Chondrocyte (in vitro differentiated cells): ENCODE measurements around the gene HAL. TPM values are rescaled to one million over a fixed set of nuclear protein-coding genes. Genes with fewer than 3 reads are reported as not detected.

Source experiments
- DNase-seq: peaks from one replicate; pipeline ENCODE4 v3.0.0; 2021; ENCODE audit warnings: mixed read lengths, low spot score
- H3K27ac Mint-ChIP-seq: one replicate; pipeline ENCODE4 v1.8.0; 2021; ENCODE audit warnings: mild to moderate bottlenecking, moderate library complexity, mixed read lengths; ENCODE audit not compliant: unreplicated experiment
- H3K27me3 Mint-ChIP-seq: 2 replicates; pipeline ENCODE4 v1.8.0; 2021; ENCODE audit warnings: low read depth, mixed read lengths
- H3K36me3 Mint-ChIP-seq: 2 replicates; pipeline ENCODE4 v1.8.0; 2021; ENCODE audit warnings: low read depth, mixed read lengths
- H3K4me1 Mint-ChIP-seq: 2 replicates; pipeline ENCODE4 v1.8.0; 2021; ENCODE audit warnings: low read depth, mild to moderate bottlenecking, mixed read lengths
- H3K4me3 Mint-ChIP-seq: one replicate; pipeline ENCODE4 v1.8.0; 2021; ENCODE audit warnings: mild to moderate bottlenecking, moderate library complexity, mixed read lengths; ENCODE audit not compliant: unreplicated experiment
- H3K9me3 Mint-ChIP-seq: 2 replicates; pipeline ENCODE4 v1.8.0; 2021; ENCODE audit warnings: low read depth, mixed read lengths
- total RNA-seq: library from RNA; stranded (reverse); gene quantifications from 3 replicates; pipeline ENCODE4 v1.2.1, GENCODE V29; 2021
- TF ChIP-seq, protein P1 (sequence below): fragments of 200-600 bp; sonication (generic); IDR thresholded peaks from 2 replicates; pipeline ENCODE4 v1.5.0; 2021; ENCODE audit warnings: antibody characterized with exemption, mild to moderate bottlenecking, moderate library complexity

The HAL gene
- total RNA-seq, 1 donor from 2014 or later, result 0.10 TPM

DNA sequence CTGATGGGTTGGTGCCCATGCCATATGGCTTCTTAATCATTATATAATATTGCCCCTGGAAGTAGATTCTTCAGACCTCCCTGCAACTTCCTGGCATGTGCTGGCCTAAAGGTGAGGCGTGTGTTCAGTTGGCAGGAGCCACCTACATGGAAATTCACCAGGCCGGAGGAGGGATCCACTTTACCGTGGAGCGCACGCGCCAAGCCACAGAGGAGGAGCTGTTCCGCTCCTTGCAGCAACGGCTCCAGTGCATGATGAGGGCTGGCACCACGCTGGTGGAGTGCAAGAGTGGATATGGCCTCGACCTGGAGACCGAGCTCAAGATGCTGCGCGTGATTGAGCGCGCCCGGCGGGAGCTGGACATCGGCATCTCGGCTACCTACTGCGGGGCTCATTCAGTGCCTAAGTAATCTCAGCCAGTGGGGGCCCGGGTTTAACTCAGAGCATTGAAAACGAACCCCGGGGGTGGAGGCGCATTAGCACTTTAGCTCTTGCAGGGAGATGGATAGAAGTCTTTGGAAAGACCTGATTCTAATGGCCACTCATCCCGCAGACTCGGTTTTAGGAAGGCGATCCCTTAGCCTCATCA lies 39.5 kb downstream of the HAL start:
- DNase-seq, result no peak
- Mint-ChIP-seq H3K4me1 (no peaks in the 10 kb centered on the region), H3K27ac (no peak overlapping the region), H3K4me3 (no peak overlapping the region), H3K27me3 (peaks cover 9% of the 10 kb centered on the region), H3K9me3 (peaks cover 3% of the 10 kb centered on the region), H3K36me3 (no peaks in the 10 kb centered on the region)
- TF ChIP-seq, protein P1, sequence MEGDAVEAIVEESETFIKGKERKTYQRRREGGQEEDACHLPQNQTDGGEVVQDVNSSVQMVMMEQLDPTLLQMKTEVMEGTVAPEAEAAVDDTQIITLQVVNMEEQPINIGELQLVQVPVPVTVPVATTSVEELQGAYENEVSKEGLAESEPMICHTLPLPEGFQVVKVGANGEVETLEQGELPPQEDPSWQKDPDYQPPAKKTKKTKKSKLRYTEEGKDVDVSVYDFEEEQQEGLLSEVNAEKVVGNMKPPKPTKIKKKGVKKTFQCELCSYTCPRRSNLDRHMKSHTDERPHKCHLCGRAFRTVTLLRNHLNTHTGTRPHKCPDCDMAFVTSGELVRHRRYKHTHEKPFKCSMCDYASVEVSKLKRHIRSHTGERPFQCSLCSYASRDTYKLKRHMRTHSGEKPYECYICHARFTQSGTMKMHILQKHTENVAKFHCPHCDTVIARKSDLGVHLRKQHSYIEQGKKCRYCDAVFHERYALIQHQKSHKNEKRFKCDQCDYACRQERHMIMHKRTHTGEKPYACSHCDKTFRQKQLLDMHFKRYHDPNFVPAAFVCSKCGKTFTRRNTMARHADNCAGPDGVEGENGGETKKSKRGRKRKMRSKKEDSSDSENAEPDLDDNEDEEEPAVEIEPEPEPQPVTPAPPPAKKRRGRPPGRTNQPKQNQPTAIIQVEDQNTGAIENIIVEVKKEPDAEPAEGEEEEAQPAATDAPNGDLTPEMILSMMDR, result no peak

DNA sequence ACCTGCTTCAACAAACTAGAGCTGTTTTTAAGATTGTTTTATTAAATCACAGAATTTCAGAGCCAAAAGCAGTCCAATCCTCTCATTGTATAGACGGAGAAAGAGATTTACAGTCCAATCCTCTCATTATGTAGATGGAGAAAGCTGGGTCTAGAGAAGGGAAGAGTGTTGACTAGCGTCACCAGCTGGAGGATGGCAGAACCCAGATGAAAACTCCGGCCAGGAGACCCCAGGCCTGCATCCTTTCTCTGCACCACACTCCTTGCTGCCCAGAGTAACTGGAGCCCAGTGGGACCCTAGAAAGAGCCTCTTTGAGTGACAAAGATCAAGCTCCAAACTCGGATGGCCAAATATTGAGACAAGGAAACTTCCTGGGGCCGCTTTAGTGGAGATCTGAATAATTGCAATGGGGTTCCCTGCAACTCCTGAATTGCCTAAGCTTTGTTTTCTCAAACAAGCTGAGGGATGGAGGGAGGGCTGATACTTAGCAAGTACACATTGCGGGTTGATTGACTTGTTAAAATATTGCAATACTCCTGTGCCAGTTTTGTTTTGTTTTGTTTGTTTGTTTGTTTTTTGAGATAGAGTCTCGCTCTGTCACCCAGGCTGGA lies 40.5 kb downstream of the HAL start:
- Mint-ChIP-seq H3K9me3 (peaks cover 9% of the 10 kb centered on the region), H3K27me3 (peaks cover 9% of the 10 kb centered on the region), H3K4me3 (no peak overlapping the region), H3K27ac (no peak overlapping the region), H3K4me1 (no peaks in the 10 kb centered on the region), H3K36me3 (no peaks in the 10 kb centered on the region)
- TF ChIP-seq, protein P1, result no peak
- no peak for DNase-seq

DNA sequence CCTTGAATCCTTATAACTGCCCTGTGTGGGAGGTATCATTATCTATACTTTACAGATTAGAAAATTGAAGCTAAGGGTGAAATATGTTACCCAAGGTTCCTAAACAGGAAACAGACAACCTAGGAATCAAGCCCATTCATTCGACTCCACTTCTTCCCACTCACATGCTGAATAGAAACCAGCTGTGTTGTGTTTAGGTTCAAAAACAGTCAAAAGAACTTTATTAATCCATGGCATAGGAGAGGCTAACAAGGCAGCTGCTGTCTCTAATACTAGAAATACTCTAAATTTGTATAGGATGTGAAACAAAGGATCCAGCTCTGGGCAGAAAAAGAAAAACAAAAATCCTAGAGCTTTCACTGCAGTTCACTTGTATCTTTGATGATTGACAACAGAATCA lies 43.1 kb downstream of the HAL start:
- H3K36me3 Mint-ChIP-seq, result no peaks in the 10 kb centered on the region
- H3K4me3 Mint-ChIP-seq, result no peak overlapping the region
- DNase-seq, result no peak
- H3K27ac Mint-ChIP-seq, result no peak overlapping the region
- peaks cover 9% of the 10 kb centered on the region for H3K9me3 Mint-ChIP-seq
- TF ChIP-seq, protein P1, result no peak
- no peaks in the 10 kb centered on the region for H3K4me1 Mint-ChIP-seq
- H3K27me3 Mint-ChIP-seq, result peaks cover 16% of the 10 kb centered on the region

DNA sequence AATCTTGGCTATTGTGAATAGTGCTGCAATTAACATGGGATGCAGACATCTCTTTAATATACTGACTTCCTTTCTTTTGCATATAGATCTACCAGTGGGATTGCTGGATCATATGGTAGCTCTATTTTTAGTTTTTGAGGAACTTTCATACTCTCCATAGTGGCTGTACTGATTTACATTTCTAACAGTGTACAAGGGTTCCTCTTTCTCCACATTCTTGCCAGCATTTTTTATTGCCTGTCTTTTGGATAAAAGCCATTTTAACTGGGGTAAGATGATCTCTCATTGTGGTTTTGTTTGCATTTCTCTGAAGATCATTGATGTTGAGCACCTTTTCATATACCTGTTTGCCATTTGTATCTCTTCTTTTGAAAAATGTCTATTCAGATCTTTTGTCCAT lies 44.6 kb downstream of the HAL start:
- TF ChIP-seq, protein P1, result no peak
- Mint-ChIP-seq H3K36me3 (no peaks in the 10 kb centered on the region), H3K27ac (no peak overlapping the region), H3K4me1 (no peaks in the 10 kb centered on the region), H3K9me3 (peaks cover 9% of the 10 kb centered on the region), H3K4me3 (no peak overlapping the region), H3K27me3 (peaks cover 16% of the 10 kb centered on the region)
- DNase-seq, result no peak

DNA sequence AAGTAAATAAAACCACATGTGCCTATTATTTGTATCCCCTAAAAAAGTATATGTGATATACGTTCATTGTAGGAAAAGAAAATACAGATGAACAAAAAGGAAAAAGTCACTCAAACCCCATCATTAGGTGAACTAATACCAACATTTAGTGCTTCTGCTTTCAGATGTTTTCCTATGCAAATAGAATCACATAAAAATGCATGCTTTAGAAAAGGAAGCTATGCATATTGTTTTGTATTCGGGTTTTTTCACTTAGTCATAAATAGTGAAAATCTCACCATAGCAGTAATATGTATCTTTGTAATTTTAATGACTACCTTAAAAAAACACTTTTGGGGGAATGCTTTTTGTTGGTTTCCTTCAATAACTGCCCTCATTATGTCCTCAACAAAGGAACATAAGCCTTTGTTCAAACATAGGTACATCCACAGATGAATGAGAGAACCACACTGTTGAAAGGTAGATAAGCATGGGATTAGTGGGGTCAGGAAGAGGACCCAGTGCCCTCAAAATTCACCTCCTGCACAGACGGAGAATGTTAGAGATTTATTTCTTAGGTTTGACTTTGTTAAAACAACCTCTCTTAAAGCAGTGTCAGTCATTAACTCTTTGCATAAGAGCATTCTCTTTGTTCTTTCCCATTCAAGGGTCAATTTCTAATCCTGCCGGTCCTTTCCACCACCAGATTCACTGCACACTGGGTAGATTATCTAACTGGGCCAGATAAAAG lies 46.5 kb downstream of the HAL start:
- no peak for DNase-seq
- no peak overlapping the region for H3K4me3 Mint-ChIP-seq
- peaks cover 9% of the 10 kb centered on the region for H3K9me3 Mint-ChIP-seq
- TF ChIP-seq, protein P1, result no peak
- peaks cover 24% of the 10 kb centered on the region for H3K27me3 Mint-ChIP-seq
- H3K36me3 Mint-ChIP-seq, result no peaks in the 10 kb centered on the region
- H3K27ac Mint-ChIP-seq, result no peak overlapping the region
- H3K4me1 Mint-ChIP-seq, result no peaks in the 10 kb centered on the region
